GM21447 (cell line): ENCODE data around the gene KDM4C.
"Not testable (repeated sequence)": the region's sequence is repeated elsewhere in the genome, so short reads cannot be mapped to it uniquely, and the experiment has no call there.

Experiments used
- ATAC-seq: cut with Tn5 transposase; IDR thresholded peaks from one replicate; pipeline ENCODE4 v1.9.1; 2021; ENCODE audit not compliant: unreplicated experiment

Gene KDM4C

DNA sequence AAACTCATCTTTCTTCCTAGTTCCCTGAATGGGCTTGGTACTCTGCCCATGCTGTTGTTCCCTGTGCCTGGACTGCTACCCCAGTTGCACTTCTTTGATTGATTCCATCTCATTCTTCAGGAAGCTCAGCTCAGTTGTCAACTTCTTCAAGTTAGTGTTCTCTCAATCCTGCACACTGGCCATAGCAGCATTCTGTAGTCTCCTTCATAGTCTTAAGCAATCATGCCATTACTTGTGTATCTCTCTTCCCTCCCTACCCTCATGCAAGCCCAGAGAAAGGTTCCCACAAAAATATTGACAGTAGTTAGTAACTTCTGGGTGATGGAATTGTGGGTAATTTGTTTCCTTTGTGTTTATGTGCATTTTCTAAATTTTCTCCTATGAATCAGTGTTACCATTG is 5.5 kb downstream of the KDM4C start:
- no peak for ATAC-seq

DNA sequence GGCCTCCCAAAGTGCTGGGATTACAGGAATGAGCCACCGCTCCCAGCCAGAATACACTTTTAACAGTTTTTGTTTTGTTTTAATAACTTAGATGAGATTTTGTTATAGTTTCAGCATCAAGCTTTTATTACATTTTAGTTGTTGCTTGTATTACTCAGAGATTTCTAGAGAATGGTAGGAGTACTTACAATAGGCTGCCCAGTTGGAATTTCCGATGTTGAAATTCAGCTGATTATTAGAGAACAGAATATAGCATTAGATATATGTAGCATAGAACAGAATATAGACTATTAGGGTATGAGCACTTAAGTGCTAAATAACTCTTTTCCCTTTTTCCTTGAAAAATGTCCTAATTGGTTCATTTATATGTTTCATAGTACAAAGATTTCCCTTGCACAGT is 6.2 kb downstream of the KDM4C start:
- ATAC-seq, result no peak

DNA sequence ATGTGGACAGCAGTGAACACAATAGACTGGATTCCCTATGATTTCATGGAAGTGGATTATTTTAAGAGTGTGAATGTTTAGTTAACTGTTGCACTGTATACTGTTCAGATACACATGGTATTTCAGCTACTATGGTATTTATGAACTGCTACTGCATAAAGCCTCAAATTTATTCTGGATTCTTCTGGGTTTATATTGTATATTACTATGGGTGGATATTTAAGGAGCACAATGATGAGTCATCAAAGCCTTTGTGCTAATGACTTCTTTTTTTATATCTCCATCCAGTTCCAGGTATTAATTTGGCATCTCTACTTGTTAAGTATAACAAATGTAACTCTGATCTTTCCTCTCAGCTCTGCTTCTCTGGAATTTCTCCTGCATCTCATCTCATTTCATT is 6.8 kb downstream of the KDM4C start:
- ATAC-seq, result no peak

DNA sequence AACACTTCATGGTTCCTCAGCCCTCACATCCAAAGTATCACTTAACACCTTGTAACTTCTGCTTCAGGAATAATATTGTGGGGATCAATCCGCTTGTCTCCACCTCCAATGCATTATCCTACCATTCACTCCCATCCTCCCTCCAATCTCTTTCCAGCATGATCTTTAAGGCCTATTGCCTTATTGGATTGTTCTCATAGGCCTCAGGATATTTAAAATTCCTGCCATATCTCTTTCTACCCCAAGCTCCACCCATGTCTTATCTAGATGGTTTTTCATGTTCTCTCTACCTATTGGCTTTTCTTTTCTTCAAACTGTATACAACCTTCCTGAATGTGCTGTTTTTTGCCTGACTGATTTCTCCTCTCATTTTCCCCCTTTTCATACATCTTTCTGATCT is 7.2 kb downstream of the KDM4C start:
- no peak for ATAC-seq

DNA sequence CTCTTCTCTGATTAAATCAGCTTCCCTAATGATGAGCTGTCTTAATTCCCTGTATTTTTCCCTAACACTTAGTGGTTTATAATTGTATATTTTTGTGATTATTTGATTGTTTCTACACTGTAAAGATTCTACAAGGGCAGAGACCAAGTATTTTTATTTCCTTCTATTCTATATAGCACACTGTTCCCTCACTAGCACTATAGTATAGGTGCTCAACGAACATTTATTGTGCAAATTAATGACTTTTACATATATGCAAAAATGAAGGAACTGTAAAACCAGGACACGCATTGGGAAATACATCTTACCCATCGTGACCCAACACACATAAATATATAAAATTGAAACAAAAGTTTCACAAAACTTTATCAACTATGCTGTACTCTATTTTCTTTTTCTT is 7.6 kb downstream of the KDM4C start:
- ATAC-seq, result no peak

DNA sequence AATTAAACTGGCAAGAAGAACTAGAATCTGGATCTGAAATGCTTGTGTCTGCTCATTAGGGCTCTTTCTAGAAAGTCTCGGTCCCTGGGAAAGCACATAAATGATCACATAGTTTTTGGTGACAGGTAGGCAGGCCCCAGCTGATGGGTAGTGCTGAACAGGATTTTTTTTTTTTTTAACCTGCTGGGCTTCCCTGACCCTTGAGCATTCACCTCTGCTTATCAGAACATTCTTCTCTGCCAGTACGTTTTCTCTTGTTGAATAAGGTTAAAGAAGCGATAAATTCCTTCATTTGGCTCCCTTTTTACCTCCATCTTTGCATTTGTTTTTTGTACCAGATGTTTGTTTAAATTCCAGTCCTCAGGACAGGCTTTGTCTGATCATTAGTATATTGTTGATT is 8.8 kb downstream of the KDM4C start:
- no peak for ATAC-seq

DNA sequence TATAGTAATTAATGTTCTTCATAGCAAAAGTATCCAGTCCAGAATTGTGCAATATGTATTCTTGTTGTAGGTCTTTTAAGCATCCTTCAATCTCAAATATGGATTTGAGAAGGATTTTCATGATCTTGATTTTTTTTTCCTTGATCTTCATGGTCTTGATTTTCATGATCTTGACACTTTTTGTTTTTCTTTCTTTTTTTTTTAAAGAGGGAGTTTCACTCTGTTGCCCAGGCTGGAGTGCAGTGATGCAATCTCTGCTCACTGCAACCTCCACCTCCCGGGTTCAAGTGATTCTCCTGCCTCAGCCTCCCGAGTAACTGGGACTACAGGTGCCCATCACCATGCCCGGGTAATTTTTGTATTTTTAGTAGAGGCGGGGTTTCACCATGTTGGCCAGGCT is 10.8 kb downstream of the KDM4C start:
- not testable (repeated sequence) for ATAC-seq

DNA sequence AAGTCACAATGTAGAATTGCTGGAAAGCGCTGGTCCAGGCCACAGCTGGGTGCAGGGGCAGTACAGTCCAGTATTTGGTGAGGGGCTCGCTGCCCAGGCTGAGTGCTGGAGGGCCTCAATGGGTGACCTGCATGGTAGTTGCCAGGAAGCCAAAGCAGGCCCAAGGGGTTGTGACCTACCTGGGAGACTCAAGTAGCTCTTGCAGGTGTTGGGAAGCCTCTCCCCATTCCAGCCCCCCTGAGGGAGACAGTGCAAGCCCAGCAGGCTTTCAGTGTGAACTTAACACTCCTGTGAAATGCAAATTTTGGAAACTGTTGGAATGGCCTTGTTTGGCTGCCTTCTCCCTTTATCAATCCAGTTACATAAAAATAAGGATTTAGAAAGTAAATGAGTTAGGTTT is 13.9 kb downstream of the KDM4C start:
- ATAC-seq, result no peak

DNA sequence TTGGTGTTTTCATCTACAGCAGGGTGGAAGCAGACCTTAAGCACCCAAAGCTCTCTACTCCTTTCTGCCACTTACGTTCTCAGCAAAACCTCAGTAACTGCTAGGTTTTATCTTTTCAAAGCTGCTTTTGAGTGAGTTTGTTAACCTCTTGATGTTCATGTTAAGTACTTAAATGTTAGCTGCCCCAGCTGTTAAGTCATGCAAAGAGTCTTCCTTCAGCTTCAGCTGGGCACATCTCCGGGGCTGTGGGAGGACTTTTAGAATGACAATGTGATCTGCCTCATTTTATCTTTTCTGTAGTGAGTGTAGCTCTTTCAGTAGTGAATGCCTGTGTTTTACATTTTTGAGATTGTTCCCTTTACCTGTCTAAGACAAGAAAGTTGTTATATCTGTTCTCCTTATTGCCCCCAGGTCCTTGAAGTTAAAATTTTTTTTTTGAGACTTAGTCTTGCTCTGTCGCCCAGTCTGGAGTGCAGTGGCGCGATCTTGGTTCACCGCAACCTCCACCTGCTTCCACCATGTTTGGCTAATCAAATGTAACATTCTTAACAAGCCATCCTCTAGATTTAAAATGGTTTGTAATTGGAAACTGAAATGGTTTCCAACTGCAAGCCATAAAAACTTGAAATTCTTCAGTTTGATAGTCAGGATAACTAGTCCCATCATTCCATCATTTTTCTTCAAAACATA is 19.6 kb downstream of the KDM4C start:
- ATAC-seq, result peak; percentile 50

DNA sequence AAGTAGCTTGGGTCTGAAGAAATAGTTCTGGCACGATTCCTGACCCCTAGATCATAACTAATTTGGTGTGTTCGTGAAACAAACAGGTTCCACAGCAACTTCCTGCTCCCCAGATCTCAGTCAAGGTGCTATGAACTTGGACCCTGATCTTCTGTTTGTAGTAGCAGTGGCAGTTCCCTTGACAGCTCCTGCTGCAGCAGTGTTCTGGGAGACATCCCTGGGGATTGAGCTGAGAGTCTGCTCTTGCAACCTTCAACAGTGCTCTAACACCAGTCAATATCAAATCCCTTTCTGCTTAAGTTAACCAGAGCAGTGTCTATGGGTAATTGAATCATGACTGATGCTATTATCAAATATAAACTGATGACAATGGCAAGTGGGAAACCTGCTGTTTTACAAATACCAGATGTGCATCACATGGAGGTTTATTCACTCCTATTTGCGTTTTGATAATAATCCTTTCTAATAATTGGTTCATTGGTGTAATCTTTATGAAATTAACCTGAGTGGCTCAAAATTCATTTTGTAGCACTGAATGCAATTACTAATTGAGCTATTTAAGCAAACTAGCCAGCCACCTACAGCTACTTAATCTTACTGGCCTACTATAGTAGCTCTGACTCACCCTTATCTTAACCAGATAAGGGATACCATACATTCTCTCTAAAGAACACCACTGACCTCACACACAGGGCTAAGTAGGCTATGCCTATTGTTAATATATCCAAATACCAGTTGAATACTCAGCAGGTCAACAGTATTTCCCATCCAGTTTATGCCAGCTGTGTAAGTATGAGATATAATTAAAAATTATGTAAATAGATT is 21.9 kb downstream of the KDM4C start:
- ATAC-seq, result no peak

DNA sequence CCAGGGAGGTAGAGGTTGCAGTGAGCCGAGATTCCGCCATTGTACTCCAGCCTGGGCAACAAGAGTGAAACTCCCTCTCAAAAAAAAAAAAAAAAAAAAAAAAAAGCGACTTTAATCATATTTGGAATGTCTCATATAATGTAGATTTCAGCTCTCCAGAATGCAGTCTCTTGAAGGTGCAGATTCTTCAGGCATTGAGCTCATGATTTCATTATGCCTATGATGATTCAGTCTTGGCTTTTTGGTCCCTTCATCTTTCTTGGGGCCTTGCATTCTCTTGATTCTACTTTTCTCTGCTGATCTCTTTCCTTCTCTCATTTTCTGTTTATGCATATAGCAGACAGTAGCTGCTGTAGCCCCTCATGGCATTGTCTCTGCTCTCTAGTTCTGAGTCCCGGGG is 22.9 kb downstream of the KDM4C start:
- no peak for ATAC-seq

DNA sequence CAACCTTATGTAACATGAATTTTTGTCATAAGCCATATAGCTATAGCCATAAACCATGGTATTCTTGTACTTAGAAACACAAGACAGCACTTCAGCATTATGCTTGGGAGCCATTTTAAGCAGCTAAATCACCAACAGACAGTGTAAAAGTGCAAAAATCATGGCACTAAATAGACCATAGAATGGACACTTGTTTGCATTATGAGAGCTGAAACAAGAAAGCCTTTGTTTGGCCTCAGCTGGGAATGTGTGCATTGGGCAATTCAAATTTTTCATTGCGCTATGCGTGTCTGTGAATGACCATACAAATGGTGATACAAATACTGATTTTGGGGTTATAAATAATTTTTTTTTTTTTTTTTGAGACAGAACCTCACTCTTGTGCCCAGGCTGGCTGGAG is 23.7 kb downstream of the KDM4C start:
- no peak for ATAC-seq

DNA sequence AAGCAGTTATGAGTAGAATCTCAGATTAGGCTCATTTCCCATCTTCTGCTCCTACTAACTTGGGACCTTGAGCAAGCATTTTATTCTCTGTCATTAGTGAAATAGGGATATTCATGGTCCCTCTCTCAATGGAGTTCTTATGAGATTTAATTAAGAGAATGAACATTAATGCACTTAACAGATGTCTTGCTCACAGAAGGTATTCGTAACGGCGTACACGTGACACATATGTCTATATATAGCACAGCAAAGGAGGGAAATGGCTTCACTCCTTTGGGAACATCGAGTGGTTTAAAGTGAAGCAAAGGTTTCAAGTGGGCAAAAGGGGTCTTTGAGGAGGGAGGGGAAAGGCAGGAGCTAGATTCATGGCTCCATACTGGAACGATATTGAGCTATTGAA is 24.6 kb downstream of the KDM4C start:
- no peak for ATAC-seq

DNA sequence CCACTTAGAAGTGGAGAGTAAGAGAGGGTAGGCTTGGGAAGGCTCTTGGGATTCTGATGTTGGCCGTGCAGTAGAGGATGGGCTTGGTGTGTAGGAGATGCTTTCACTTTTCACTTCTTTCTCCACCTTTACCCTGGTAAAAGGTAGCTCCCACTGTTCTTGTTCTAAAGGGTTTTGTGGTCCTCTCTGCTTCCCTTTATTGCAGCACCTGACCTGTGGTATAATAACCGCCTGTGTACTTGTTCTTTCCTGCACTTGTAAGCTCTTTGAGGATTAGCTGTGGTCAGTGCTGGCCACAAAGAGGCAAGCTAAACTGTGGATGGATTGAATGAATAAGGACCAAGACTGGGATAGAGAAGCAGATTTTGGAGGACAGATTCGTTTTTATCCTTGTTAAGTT is 25.2 kb downstream of the KDM4C start:
- no peak for ATAC-seq

DNA sequence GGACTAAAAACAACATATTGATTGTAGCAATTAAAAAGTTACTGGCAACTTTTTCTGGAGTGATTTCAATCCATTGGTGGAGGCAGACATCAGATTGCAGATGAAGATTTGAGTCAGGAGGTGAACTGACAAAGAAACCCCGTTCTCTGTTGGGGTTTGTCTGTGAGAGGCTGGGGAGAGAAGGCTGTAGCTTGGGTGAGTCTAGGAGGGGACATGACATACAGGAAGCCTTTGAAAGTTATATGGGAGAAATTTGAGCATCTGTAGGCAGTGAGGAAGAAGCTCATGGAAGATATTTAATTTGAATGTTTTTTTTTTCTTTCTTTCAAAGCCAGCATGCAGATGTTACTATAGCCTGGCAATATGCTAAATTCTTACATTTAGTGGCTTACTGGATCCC is 26.0 kb downstream of the KDM4C start:
- no peak for ATAC-seq

DNA sequence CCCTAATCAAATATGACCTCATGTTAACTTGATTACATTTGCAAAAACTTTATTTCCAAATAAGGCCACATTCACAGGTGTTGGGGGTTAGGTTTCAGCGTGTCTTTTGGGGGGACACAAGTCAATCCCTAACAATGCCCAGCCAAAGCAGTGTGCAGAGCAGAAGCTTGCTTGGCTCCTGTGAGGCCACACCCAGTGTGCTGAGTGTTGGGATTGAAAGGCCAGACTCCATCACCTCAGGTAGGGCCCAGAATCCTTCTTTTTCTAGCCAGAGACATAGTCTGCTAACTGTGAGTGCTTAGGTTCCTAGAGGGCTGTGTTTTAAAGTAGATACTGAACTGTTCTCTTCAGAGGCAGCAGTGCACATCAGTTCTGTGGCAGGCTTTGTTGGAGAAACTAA is 27.9 kb downstream of the KDM4C start:
- ATAC-seq, result no peak

DNA sequence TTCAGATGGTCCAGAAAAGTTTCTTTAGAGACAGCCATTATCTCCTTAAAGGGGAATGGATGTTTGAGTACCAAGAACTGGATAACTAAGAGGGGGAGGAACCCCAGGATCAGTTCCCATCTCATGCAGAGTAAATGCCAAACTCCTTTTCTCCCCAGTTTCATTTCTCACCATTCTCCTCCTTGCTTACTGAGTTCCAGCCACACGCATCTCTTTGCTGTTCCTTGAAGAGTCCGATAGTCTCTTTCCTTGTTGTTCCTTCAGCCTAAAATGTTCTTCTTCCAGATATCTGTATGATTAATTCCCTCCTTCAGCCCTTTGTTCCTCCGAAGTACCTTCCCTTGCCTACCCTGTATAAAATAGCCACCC is 30.0 kb downstream of the KDM4C start:
- no peak for ATAC-seq

DNA sequence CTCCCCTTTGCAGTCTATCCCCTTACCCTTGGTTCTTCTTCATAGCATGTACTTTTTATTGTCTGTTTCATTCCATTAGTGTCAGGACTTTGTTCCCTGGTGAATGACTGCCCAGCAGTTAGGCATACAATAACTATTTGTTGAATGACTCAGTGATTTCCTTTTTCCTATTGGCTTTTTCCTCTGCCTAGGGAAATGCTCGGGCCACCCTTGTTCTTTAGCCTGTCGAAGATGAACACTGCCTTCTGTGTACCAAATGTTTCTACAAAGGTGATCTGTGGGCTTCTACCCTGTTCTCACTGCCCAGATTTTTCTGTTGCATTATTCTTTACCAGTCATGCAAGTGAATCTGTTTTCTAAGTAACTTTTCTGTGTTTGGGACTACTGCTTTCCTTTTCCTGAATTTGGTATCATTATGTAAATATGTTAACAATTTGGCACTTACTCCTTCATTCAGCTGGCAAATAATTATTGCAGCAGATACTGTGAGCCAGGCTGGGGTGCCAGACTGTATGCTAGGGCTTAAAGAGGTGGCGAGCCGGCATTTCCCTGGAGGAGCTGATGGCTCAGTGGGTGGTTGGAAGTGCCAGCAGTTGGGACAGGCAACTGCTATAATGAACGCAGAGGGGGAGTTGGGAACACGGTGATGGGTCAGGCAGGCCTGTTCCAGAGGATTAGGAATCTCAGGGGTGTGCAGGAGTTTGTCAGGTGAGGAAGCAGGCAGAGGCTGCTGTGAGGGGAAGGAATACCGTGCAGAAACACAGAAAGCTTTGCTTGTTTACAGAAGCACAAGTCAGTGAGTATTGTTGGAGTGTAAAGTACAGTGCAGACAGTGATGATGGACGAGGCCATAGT is 30.6 kb downstream of the KDM4C start:
- no peak for ATAC-seq

DNA sequence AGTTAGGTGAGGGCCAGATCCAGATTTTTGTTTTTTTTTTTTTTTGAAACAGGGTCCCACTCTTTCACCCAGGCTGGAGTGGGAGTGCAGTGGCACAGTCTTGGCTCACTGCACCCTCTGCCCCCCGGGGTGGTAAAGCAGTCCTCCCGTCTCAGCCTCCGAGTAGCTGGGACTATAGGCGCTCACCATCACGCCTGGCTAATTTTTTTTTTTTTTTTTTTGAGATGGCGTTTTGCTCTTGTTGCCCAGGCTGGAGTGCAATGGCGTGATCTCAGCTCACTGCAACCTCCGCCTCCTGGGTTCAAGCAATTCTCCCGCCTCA is 31.2 kb downstream of the KDM4C start:
- not testable (repeated sequence) for ATAC-seq

DNA sequence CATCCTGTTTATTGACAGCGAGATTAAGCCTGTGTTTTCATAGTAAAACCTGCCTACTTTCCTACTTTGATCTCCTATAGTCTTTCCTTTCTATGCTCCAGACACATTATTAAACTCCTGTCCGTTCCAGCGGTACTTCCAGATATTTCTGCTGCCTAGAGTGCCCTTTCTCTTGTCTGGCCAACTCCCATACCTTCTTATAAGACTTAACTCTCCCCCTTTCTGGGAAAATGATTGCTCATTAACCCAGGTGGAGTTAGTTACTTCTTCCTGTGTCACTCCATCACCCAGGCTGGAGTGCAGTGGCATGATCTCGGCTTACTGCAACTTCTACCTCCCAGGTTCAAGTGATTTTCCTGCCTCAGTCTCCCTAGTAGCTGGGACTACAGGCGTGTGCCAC is 33.1 kb downstream of the KDM4C start:
- no peak for ATAC-seq

DNA sequence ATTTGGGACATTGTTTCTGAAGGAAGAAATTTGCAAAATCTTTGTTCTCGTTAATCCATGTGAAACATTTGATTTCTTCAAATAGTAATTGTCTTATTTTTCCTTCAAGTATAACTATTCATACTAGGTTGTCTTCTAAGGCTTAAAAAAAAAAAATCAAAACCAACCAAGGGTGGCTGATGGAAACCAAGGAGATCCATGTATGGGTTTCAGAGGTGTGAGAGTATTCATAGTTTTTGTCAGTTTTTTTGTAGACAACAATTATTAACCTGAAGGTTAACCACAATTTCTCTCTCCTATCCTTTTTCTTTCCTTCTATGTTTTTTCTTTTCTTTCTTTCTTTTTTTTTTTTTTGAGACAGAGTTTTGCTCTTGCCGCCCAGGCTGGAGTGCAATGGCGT is 35.4 kb downstream of the KDM4C start:
- ATAC-seq, result no peak

DNA sequence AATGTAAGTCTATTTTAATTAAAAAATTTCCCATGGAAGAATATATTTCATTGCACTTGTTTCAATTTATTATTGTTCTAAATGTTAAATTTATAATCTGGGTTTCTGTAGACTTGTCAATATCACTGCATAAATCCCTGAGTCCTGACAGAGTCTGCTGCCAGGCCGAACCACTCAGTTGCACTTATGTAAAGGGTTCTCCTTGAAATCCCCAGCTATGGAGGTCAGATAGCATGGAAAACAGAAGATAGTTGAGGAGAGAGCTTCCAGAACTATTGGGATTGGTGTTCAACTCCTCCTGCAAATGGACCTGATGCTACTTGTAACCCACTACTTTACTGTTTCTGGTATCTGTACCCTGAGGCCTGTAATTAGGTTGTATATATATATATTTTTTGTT is 37.2 kb downstream of the KDM4C start:
- no peak for ATAC-seq
